ENCODE results near the gene PAK1.

PAK1 gene

GRCh38 chr11:77473801-77474683 lies at the start of gene PAK1:
PAK1 (minus strand) TSS chr11:77474094; CDS start chr11:77392520, 81,574 bp downstream.
- Histone ChIP-seq H3K27me3 (replicated peaks; ENCODE audit: control insufficient read depth, insufficient read depth, low read length) (no peaks in the 10 kb centered on the region), H3K4me1 (ENCODE audit: control insufficient read depth, insufficient read depth, low read length) (no peaks in the 10 kb centered on the region), H3K9me3 (ENCODE audit: control insufficient read depth, low read length) (no peaks in the 10 kb centered on the region), H3K9ac (ENCODE audit: low read length) (peak within 1 kb of the TSS; percentile 27), H3K4me3 (ENCODE audit: low read length) (peak within 1 kb of the TSS; percentile 80), H3K36me3 (ENCODE audit: control insufficient read depth, insufficient read depth, low read length, severe bottlenecking) (no peaks in the 10 kb centered on the region)
- DNase-seq (ENCODE audit: low read depth), result peak; percentile 91

- H3K36me3 ChIP-seq (ENCODE audit: control insufficient read depth, insufficient read depth, low read length, severe bottlenecking), result no peaks in the 10 kb centered on the region
- no peak overlapping the region for H3K9ac ChIP-seq (ENCODE audit: low read length)
- H3K27me3 ChIP-seq (replicated peaks; ENCODE audit: control insufficient read depth, insufficient read depth, low read length), result no peaks in the 10 kb centered on the region
- no peak for DNase-seq (ENCODE audit: low read depth)
- H3K4me3 ChIP-seq (ENCODE audit: low read length), result no peak overlapping the region
- no peaks in the 10 kb centered on the region for H3K9me3 ChIP-seq (ENCODE audit: control insufficient read depth, low read length)
- H3K4me1 ChIP-seq (ENCODE audit: control insufficient read depth, insufficient read depth, low read length), result no peaks in the 10 kb centered on the region
Measured at GRCh38 chr11:77522215-77522614, 48.3 kb upstream of the PAK1 start.

- H3K4me1 ChIP-seq (ENCODE audit: control insufficient read depth, insufficient read depth, low read length), result no peaks in the 10 kb centered on the region
- H3K27me3 ChIP-seq (replicated peaks; ENCODE audit: control insufficient read depth, insufficient read depth, low read length), result no peaks in the 10 kb centered on the region
- DNase-seq (ENCODE audit: low read depth), result no peak
- H3K9me3 ChIP-seq (ENCODE audit: control insufficient read depth, low read length), result no peaks in the 10 kb centered on the region
- no peaks in the 10 kb centered on the region for H3K36me3 ChIP-seq (ENCODE audit: control insufficient read depth, insufficient read depth, low read length, severe bottlenecking)
- no peak overlapping the region for H3K9ac ChIP-seq (ENCODE audit: low read length)
- no peak overlapping the region for H3K4me3 ChIP-seq (ENCODE audit: low read length)
Measured at GRCh38 chr11:77519847-77520246, 46.0 kb upstream of the PAK1 start.

- no peaks in the 10 kb centered on the region for H3K36me3 ChIP-seq (ENCODE audit: control insufficient read depth, insufficient read depth, low read length, severe bottlenecking)
- no peaks in the 10 kb centered on the region for H3K4me1 ChIP-seq (ENCODE audit: control insufficient read depth, insufficient read depth, low read length)
- no peak overlapping the region for H3K4me3 ChIP-seq (ENCODE audit: low read length)
- no peak overlapping the region for H3K9ac ChIP-seq (ENCODE audit: low read length)
- H3K27me3 ChIP-seq (replicated peaks; ENCODE audit: control insufficient read depth, insufficient read depth, low read length), result no peaks in the 10 kb centered on the region
- H3K9me3 ChIP-seq (ENCODE audit: control insufficient read depth, low read length), result no peaks in the 10 kb centered on the region
- DNase-seq (ENCODE audit: low read depth), result no peak
Measured at GRCh38 chr11:77518471-77518870, 44.6 kb upstream of the PAK1 start.

GRCh38 chr11:77517753-77518152 lies 43.9 kb upstream of the PAK1 start:
- DNase-seq (ENCODE audit: low read depth), result no peak
- H3K36me3 ChIP-seq (ENCODE audit: control insufficient read depth, insufficient read depth, low read length, severe bottlenecking), result no peaks in the 10 kb centered on the region

GRCh38 chr11:77517226-77517625 lies 43.3 kb upstream of the PAK1 start:
- no peak overlapping the region for H3K4me3 ChIP-seq (ENCODE audit: low read length)
- DNase-seq (ENCODE audit: low read depth), result no peak
- no peaks in the 10 kb centered on the region for H3K36me3 ChIP-seq (ENCODE audit: control insufficient read depth, insufficient read depth, low read length, severe bottlenecking)
- H3K9ac ChIP-seq (ENCODE audit: low read length), result no peak overlapping the region
- no peaks in the 10 kb centered on the region for H3K9me3 ChIP-seq (ENCODE audit: control insufficient read depth, low read length)
- H3K27me3 ChIP-seq (replicated peaks; ENCODE audit: control insufficient read depth, insufficient read depth, low read length), result no peaks in the 10 kb centered on the region
- H3K4me1 ChIP-seq (ENCODE audit: control insufficient read depth, insufficient read depth, low read length), result no peaks in the 10 kb centered on the region

More at GRCh38 chr11:77517753-77518152, 43.9 kb upstream of the PAK1 start:
- Histone ChIP-seq H3K9me3 (ENCODE audit: control insufficient read depth, low read length) (no peaks in the 10 kb centered on the region), H3K4me3 (ENCODE audit: low read length) (no peak overlapping the region), H3K4me1 (ENCODE audit: control insufficient read depth, insufficient read depth, low read length) (no peaks in the 10 kb centered on the region), H3K9ac (ENCODE audit: low read length) (no peak overlapping the region), H3K27me3 (replicated peaks; ENCODE audit: control insufficient read depth, insufficient read depth, low read length) (no peaks in the 10 kb centered on the region)

- Histone ChIP-seq H3K9me3 (ENCODE audit: control insufficient read depth, low read length) (no peaks in the 10 kb centered on the region), H3K36me3 (ENCODE audit: control insufficient read depth, insufficient read depth, low read length, severe bottlenecking) (no peaks in the 10 kb centered on the region), H3K9ac (ENCODE audit: low read length) (no peak overlapping the region), H3K4me1 (ENCODE audit: control insufficient read depth, insufficient read depth, low read length) (no peaks in the 10 kb centered on the region), H3K27me3 (replicated peaks; ENCODE audit: control insufficient read depth, insufficient read depth, low read length) (no peaks in the 10 kb centered on the region), H3K4me3 (ENCODE audit: low read length) (no peak overlapping the region)
- no peak for DNase-seq (ENCODE audit: low read depth)
Measured at GRCh38 chr11:77515483-77515882, 41.6 kb upstream of the PAK1 start.

GRCh38 chr11:77515063-77515462 lies 41.2 kb upstream of the PAK1 start:
- Histone ChIP-seq H3K9me3 (ENCODE audit: control insufficient read depth, low read length) (no peaks in the 10 kb centered on the region), H3K4me3 (ENCODE audit: low read length) (no peak overlapping the region), H3K36me3 (ENCODE audit: control insufficient read depth, insufficient read depth, low read length, severe bottlenecking) (no peaks in the 10 kb centered on the region), H3K9ac (ENCODE audit: low read length) (no peak overlapping the region), H3K4me1 (ENCODE audit: control insufficient read depth, insufficient read depth, low read length) (no peaks in the 10 kb centered on the region), H3K27me3 (replicated peaks; ENCODE audit: control insufficient read depth, insufficient read depth, low read length) (no peaks in the 10 kb centered on the region)
- no peak for DNase-seq (ENCODE audit: low read depth)

GRCh38 chr11:77512092-77512491 lies 38.2 kb upstream of the PAK1 start:
- Histone ChIP-seq H3K9me3 (ENCODE audit: control insufficient read depth, low read length) (no peaks in the 10 kb centered on the region), H3K9ac (ENCODE audit: low read length) (no peak overlapping the region), H3K27me3 (replicated peaks; ENCODE audit: control insufficient read depth, insufficient read depth, low read length) (no peaks in the 10 kb centered on the region), H3K36me3 (ENCODE audit: control insufficient read depth, insufficient read depth, low read length, severe bottlenecking) (no peaks in the 10 kb centered on the region), H3K4me1 (ENCODE audit: control insufficient read depth, insufficient read depth, low read length) (no peaks in the 10 kb centered on the region), H3K4me3 (ENCODE audit: low read length) (no peak overlapping the region)
- no peak for DNase-seq (ENCODE audit: low read depth)

- Histone ChIP-seq H3K4me1 (ENCODE audit: control insufficient read depth, insufficient read depth, low read length) (no peaks in the 10 kb centered on the region), H3K36me3 (ENCODE audit: control insufficient read depth, insufficient read depth, low read length, severe bottlenecking) (no peaks in the 10 kb centered on the region), H3K27me3 (replicated peaks; ENCODE audit: control insufficient read depth, insufficient read depth, low read length) (no peaks in the 10 kb centered on the region), H3K4me3 (ENCODE audit: low read length) (no peak overlapping the region), H3K9me3 (ENCODE audit: control insufficient read depth, low read length) (no peaks in the 10 kb centered on the region), H3K9ac (ENCODE audit: low read length) (no peak overlapping the region)
- no peak for DNase-seq (ENCODE audit: low read depth)
Measured at GRCh38 chr11:77510851-77511250, 37.0 kb upstream of the PAK1 start.

- no peaks in the 10 kb centered on the region for H3K4me1 ChIP-seq (ENCODE audit: control insufficient read depth, insufficient read depth, low read length)
- no peak overlapping the region for H3K4me3 ChIP-seq (ENCODE audit: low read length)
- H3K27me3 ChIP-seq (replicated peaks; ENCODE audit: control insufficient read depth, insufficient read depth, low read length), result no peaks in the 10 kb centered on the region
- H3K9me3 ChIP-seq (ENCODE audit: control insufficient read depth, low read length), result no peaks in the 10 kb centered on the region
- no peak for DNase-seq (ENCODE audit: low read depth)
- H3K36me3 ChIP-seq (ENCODE audit: control insufficient read depth, insufficient read depth, low read length, severe bottlenecking), result no peaks in the 10 kb centered on the region
- no peak overlapping the region for H3K9ac ChIP-seq (ENCODE audit: low read length)
Measured at GRCh38 chr11:77510095-77510494, 36.2 kb upstream of the PAK1 start.

GRCh38 chr11:77508019-77508418 lies 34.1 kb upstream of the PAK1 start:
- H3K4me3 ChIP-seq (ENCODE audit: low read length), result no peak overlapping the region
- H3K4me1 ChIP-seq (ENCODE audit: control insufficient read depth, insufficient read depth, low read length), result peaks cover 6% of the 10 kb centered on the region
- no peak overlapping the region for H3K9ac ChIP-seq (ENCODE audit: low read length)
- H3K36me3 ChIP-seq (ENCODE audit: control insufficient read depth, insufficient read depth, low read length, severe bottlenecking), result no peaks in the 10 kb centered on the region
- no peaks in the 10 kb centered on the region for H3K9me3 ChIP-seq (ENCODE audit: control insufficient read depth, low read length)
- DNase-seq (ENCODE audit: low read depth), result no peak
- H3K27me3 ChIP-seq (replicated peaks; ENCODE audit: control insufficient read depth, insufficient read depth, low read length), result no peaks in the 10 kb centered on the region
